Amniotic stem cell (primary cell): Measurements from ENCODE around the gene ZNF268.

ENCODE experiments used
- DNase-seq: peaks from one replicate; lab custom pipeline; 2025; lab: John Stamatoyannopoulos, UW

Gene ZNF268

DNA sequence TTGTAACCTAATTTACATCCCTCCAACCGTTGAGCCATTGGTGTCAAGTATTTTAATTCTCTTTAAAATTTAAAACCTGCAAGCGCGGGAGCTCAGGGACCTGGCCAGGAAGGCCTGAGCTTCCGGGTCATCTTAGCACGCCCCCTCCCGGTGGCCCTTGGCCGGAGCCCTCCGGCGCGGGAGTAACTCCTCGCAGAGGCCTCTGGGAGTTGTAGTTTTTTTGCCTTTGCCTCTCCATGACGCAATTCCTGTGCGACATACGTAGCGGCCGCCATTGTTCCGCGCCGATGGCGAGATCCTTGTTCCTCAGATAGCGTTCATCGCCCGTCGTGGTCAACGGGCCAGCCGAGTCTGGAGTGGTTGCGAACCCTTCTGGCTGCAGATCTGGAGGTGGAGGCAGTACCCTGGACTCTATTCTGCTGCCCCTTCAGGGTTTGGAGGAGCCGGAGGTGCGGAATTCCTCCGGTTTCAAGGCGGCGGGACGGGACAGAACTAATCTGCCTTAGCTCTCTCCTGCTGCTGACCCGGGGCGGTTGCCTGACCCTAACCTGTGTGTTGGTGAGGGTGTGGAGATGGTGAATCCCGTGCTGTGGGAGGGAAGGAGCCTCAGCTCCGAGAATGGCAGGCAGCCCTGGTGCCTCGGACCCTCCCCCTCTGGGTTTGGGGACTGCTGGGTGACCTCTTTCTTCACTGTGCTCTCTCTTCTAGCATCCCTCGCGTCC, at the start of gene ZNF268:
Gene ZNF268 (plus strand): TSS at position 258 of the 722 bp plus-strand sequence. CDS start 503 bp downstream, outside the sequence.
- DNase-seq = peak; percentile 68

DNA sequence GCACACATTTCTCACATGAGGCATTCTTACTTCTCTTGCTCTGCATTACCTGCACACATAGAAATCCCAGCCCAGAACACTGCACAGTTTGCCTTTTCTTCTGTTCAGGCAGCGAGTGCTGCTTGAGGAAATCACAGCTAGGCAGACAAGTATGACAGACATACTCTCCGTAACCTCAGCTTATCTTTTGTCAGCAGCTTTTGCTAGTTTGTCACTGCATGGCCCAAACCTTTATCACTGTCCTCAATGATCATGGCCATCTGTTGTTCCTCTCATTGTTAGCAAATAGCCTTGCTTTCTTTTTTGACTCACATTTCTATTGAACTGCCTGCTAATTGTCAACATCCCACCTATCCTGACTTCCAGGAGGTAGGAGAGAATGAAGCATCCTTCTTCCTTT, 45.5 kb upstream of the ZNF268 start:
- no peak for DNase-seq

DNA sequence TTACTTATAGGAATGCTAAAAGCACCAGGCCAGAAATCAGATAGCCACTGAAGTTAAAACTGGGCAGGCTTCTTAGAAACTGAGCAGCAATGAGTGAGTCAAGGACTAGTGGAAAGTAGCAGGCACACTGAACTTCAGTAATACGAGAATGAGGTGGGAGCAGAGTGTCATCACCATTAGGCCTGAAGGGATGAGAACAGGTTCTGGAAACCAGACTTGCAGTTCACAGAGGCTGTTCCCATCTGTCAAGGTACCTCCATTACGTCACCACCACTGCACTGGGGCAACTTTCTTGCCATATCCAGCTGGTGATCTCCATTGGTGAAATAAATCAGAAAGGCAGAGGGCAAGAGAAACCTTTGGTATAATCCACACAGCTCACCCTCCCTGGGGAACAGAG, 35.3 kb upstream of the ZNF268 start:
- no peak for DNase-seq

DNA sequence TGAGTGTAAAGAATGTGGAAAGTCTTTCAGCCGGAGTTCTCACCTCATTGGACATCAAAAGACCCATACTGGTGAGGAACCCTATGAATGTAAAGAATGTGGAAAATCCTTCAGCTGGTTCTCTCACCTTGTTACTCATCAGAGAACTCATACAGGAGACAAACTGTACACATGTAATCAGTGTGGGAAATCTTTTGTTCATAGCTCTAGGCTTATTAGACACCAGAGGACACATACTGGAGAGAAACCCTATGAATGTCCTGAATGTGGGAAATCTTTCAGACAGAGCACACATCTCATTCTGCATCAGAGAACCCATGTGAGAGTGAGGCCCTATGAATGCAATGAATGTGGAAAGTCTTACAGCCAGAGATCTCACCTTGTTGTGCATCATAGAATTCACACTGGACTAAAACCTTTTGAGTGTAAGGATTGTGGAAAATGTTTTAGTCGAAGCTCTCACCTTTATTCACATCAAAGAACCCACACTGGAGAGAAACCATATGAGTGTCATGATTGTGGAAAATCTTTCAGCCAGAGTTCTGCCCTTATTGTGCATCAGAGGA, 25.1 kb upstream of the ZNF268 start:
- DNase-seq = no peak

DNA sequence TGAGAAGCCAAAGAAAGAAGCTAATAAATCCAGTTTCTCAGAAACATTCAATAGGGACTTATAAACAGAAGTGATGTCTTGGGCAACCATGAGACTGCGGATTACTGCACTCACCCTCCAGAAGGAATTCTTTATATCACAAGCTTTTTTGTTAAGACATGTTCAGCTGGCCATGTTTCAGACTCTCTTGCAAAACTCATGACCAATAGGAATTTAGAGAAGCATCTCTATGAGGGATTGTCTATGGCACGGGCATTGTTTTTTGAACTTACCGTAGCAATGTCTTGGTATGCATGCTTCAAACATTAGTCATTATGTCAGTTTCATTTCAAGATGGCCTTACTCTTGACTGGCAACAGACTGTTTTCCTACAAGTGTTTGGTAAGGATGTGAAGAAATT, 15.5 kb upstream of the ZNF268 start:
- no peak for DNase-seq

DNA sequence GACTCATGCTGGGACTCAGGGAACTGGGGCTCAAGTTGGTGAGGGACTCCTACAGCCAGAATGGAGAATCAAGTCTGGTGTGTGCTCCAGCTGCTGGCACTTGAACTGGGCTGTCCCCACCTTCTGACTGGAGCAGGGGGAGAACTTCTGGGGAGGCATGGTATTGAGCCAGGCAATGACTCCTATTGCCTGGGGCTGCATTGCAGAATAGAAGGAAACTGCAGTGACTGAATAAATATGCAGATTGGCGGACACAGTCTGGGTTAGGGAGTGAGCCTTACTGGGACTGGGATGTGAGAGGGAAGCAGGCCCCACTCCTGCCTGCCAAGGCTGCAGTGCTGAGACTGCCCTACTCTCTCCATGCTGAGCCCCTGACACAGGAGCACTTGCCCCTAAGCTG, 8.8 kb upstream of the ZNF268 start:
- DNase-seq = no peak

GRCh38 chr12:133174901-133175300, 6.4 kb upstream of the ZNF268 start:
- no peak for DNase-seq

GRCh38 chr12:133180669-133181068, 626 bp upstream of the ZNF268 start:
- no peak for DNase-seq

GRCh38 chr12:133190176-133190575, 8.9 kb downstream of the ZNF268 start:
- DNase-seq = no peak

DNA sequence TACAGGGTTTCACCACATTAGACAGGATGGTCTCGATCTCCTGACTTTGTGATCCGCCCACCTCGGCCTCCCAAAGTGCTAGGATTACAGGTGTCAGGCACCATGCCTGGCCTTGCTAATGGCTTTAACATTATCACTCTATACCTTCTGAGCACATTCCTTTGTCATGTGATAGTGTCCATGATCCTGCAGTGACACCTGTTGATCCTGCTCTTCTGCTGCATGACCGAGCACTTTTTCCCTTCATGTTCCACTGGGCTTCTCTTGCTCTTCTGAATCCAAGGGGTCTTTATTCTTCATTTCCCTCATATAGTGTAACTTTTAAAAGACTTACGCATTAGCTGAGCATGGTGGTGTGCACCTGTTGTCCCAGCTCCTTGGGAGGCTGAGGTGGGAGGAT, 11.6 kb downstream of the ZNF268 start:
- DNase-seq = no peak

GRCh38 chr12:133201888-133202287, 20.6 kb downstream of the ZNF268 start:
- DNase-seq = no peak

DNA sequence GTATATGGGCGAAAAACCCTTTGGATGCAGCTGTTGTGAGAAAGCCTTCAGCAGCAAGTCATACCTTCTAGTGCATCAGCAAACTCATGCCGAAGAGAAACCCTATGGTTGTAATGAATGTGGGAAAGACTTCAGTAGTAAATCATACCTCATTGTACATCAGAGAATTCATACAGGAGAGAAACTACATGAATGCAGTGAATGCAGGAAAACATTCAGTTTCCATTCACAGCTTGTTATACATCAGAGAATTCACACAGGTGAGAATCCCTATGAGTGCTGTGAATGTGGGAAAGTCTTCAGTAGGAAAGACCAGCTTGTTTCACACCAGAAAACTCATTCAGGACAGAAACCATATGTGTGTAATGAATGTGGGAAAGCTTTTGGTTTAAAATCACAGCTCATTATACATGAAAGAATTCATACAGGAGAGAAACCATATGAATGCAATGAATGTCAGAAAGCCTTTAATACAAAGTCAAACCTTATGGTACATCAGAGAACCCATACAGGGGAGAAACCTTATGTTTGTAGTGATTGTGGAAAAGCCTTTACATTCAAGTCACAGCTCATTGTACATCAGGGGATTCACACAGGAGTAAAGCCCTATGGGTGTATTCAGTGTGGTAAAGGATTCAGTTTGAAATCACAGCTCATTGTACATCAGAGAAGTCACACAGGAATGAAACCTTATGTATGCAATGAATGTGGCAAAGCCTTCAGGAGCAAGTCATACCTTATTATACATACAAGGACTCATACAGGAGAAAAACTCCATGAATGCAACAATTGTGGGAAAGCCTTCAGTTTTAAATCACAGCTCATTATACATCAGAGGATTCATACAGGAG, 21.4 kb downstream of the ZNF268 start:
- DNase-seq = no peak

DNA sequence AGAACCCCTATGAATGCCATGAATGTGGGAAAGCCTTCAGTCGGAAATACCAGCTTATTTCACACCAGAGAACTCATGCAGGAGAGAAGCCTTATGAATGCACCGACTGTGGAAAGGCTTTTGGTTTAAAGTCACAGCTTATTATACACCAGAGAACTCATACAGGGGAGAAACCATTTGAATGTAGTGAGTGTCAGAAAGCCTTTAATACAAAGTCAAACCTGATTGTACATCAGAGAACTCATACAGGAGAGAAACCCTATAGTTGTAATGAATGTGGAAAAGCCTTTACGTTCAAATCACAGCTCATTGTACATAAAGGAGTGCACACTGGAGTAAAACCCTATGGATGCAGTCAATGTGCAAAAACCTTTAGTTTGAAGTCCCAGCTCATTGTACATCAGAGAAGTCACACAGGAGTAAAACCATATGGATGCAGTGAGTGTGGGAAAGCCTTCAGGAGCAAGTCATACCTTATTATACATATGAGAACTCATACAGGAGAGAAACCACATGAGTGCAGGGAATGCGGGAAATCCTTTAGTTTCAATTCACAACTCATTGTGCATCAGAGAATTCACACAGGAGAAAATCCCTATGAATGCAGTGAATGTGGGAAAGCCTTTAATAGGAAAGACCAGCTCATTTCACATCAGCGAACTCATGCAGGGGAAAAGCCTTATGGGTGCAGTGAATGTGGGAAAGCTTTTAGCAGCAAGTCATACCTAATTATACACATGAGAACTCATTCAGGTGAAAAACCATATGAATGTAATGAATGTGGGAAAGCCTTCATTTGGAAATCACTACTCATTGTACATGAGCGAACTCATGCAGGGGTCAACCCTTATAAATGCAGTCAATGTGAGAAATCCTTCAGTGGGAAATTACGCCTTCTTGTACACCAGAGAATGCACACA, 22.3 kb downstream of the ZNF268 start:
- no peak for DNase-seq

DNA sequence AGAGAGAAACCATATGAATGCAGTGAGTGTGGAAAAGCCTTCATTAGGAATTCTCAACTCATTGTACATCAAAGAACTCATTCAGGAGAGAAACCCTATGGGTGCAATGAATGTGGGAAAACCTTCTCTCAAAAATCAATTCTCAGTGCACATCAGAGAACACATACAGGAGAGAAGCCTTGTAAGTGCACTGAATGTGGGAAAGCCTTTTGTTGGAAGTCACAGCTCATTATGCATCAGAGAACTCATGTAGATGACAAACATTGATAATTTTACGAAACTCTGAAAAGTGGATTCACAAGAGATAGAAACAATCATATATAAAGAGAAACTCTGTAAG, 22.9 kb downstream of the ZNF268 start:
- no peak for DNase-seq

- DNase-seq = no peak
Observed at GRCh38 chr12:133206390-133206789, 25.1 kb downstream of the ZNF268 start.

DNA sequence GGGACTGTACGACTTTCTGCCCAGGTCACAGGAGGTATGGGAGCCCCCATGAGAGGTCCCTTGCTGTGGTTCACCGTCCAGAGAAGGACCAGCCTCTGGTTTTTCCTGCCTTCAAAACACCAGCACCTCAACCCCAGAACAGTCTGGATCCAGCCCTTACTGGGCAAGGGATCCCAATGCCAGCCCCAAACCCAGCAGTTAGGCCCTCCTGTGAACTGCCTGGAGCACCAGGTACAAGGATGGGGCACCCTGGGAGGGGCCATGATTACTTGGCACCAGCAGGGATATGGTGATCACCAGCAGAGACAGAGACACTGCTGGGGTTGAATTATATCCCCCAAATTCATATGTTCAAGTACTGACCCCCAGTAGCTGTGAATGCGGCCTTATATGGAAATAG, 34.4 kb downstream of the ZNF268 start:
- no peak for DNase-seq

DNA sequence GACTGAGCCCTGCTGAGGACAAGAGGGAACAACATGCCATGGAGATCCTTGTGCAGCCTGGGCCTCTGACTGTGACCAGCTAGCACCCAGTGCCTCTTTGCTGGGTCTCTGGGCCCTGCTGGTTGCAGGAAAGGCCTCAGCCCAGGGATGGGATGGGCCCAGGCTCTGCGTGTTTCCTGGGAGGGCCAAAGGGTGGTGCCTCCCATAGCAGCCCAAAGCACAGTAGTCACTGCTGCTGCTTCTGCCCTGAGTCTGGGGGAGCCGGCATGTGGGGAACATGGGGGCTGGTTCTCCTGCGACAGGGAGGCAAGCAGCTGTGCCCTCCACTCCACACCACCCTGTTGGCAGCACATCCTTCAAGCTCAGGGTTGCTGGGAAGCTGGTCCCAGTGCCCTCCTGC, 35.9 kb downstream of the ZNF268 start:
- DNase-seq = no peak

DNA sequence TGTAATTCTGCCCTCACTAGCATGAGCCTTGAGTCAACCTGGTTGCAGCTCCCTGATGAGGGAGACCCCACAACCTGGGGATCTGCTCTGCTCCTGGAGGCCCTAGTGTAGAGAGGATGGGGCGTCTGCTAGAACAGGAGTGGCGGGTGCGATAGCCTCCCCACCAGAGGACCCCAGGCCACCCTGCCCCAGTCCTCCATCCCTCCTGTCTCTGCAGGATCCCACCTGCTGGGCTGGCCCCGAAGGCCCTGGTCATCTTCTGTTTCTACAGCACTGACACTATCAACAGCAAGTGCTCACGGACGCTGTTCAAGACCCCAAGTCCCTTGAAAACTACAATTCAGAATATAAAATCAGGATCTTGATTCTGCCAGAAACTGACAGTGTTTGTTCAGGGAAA, 39.2 kb downstream of the ZNF268 start:
- no peak for DNase-seq

DNA sequence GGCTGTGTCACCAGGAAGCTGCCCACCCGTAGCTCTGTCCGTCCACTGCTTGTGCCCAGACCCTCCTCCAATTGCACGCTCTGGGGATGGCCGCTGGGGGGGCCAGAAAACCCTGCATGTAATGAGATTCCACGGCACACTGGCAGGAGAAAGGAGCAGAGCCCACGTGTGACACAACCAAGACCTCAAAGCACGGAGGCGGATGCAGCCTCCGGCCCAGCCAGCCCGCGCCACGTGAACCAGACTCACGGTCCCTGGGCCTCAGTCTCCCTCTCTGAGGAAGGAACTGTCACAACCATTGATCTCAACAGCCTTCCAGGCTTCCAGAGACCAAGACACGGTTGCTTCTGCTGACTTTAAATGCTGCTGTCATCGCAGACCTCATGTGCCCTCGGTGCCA, 39.9 kb downstream of the ZNF268 start:
- no peak for DNase-seq

- no peak for DNase-seq
Observed at GRCh38 chr12:133222211-133222610, 40.9 kb downstream of the ZNF268 start.

- no peak for DNase-seq
Observed at GRCh38 chr12:133225527-133225926, 44.2 kb downstream of the ZNF268 start.

DNA sequence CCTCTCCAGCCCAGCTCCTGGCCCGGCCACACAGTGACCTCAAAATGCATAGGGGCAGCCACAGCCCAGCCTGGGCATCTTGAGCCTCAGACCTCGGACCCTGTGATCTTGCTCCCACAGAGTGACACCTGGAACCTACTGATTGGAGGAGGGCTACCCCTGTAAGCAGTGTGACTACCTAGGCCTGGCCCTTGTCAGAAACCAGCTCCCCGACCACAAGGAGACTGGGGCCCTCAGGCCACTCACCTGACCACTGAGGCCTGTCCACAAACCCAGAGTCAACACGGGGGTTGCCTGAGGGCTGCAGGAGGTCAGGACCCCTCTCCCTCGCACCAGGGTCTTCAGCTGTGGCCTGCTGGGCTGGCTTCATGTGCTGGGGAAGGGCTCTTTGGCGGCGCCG, 45.4 kb downstream of the ZNF268 start:
- no peak for DNase-seq
